Left lobe of liver (tissue), 2 donors: ENCODE data around the gene FAIM. TPM values are rescaled to one million over a fixed set of nuclear protein-coding genes. Genes with fewer than 3 reads are reported as not detected.
"Not testable (repeated sequence)": the region's sequence is repeated elsewhere in the genome, so short reads cannot be mapped to it uniquely, and the experiment has no call there.

Source experiments
- ATAC-seq: fragments of 200-7000 bp; cut with Tn5 transposase; one replicate; pipeline ENCODE4 v1.9.1; 2020; ENCODE audit warnings: mild to moderate bottlenecking, moderate library complexity
- DNase-seq: peaks from one replicate; pipeline ENCODE4 v3.0.0-alpha.2; 2020; ENCODE audit warnings: low spot score
- total RNA-seq: library from RNA; stranded (reverse); gene quantifications from one replicate; pipeline ENCODE4 v1.2.1, GENCODE V29; 2021
- donor health status: DM: no; HTN: no; CAD: no; lungs with moderate emphysema.
- donor health status: DM: no; HTN: yes; CAD: no.

Gene FAIM
- total RNA-seq, 1 donor from 2014 or later: 3.5 TPM

GRCh38 chr3:138600100-138600745, 8.3 kb upstream of the FAIM start:
- DNase-seq (no peak), ATAC-seq (no peak)

DNA sequence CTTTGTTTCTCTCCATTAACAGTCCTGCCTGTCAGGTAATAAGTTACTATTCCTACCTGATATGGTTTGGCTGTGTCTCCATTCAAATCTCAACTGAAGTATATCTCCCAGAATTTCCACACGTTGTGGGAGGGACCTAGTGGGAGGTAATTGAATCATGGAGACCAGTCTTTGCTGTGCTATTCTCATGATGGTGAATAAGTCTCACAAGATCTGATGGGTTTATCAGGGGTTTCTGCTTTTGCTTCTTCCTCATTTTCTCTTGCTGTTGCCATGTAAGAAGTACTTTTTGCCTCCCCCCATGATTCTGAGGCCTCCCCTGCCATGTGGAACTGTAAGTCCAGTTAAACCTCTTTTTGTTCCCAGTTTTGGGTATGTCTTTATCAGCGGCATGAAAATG, 6.9 kb upstream of the FAIM start:
- not testable (repeated sequence) for ATAC-seq, DNase-seq

- DNase-seq, ATAC-seq: not testable (repeated sequence)
Observed at GRCh38 chr3:138604106-138604595, 4.4 kb upstream of the FAIM start.

DNA sequence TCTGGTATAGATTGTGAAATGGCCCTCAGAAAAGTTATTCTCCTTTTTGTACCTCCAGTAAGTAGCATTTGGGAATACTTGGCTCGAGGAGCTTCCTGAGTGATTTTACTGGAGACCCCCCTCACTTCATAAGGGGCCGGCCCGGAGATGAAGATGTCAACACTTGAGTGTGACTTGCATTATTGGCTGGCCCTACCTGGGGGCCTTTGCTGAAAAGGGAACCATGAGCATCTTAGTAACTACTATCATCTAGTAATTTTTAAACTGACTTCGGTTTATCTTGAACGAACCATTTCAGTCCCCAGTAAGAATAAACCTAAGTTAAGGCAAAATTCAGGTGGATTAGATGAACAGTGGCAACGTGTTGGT, 1.3 kb downstream of the FAIM start:
- no peak for ATAC-seq
- no peak for DNase-seq

DNA sequence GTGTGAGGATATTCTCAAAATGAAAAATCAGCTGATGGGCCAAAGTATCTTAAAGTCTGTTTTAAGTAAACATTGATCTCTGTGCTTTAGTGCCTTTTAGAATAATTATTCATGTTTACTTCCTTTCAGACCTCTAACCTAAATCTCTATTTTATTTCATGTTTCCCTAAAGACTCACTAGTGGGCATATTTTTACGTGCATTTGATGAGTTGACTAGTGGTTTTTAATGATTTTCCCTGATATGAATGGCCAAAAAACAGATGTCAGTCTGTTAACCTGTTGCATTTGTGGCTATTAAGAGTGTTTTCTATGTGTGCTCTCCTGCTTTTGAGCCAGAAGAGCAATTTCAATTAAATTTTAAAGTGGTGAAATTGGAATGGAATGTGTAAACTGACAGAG, 6.9 kb downstream of the FAIM start:
- DNase-seq (no peak), ATAC-seq (no peak)

DNA sequence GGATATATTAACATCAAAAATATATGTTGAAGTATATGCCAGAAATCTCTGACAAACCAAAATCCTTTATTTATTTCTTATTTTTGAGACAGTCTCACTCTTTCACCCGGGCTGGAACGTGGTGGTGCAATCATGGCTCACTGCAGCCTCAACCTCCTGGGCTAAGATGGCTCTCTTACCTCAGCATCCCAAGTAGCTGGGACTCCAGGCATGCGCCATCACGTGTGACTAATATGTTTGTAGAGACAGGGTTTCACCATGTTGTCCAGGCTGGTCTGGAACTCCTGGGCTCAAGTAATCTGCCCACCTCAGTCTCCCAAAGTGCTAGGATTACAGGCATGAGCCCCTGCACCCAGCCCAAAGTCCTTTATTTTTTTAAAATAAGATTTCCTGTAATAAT, 11.9 kb downstream of the FAIM start:
- no peak for ATAC-seq

GRCh38 chr3:138624518-138624917, 15.9 kb downstream of the FAIM start:
- DNase-seq (no peak), ATAC-seq (no peak)

More for the DNA sequence above, 11.9 kb downstream of the FAIM start:
- DNase-seq: no peak

DNA sequence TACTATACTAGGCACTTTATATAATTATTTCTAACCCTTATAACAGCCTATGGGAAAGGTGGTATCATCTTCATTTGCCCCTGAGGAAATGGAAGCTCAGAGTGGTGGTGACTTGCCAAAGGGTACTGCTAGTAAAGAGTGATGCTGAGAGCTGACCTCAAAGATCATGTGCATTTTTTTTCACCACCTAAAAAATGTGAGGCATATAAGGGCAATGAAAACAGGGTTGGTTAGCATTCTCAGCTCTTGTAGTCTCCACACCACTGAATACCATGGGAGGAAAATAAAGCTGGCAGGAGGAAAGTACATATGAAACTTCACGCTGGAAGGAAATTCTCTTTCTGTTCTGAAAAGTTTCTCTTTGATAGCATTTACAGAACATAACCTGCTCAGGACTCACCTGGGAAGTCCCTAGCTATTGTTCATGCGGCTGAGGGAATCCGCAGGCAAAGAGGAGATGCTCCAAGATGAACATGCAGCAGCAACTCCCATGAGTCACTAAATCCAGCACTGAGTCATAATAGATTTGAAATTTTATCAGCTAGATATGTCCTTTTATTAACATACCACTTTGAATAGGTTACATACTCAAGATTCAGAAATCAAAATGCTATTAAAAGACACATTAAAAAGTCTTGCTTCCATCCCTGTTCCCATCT, 17.3 kb downstream of the FAIM start:
- DNase-seq (no peak), ATAC-seq (no peak)

DNA sequence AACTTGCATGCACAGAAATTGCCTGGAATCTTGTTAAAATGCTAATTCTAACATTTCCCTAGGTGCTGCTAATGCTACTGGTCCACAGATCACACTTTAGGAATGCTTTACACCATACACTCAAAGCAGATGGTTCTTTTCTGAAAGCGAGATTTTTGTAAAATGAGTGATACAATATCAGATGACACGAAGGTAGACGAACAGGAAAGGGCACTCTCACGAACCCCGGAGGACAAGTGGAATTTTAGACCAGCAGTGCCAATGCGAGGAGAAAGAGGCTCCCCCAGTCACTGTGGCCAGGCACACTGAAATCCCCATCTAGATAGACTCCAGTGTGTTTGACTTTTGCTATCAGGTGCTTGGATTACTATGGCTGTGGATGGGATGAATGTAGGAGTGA, 21.0 kb downstream of the FAIM start:
- no peak for DNase-seq
- ATAC-seq: no peak

- ATAC-seq (no peak), DNase-seq (no peak)
Observed at GRCh38 chr3:138638641-138639040, 30.1 kb downstream of the FAIM start.

DNA sequence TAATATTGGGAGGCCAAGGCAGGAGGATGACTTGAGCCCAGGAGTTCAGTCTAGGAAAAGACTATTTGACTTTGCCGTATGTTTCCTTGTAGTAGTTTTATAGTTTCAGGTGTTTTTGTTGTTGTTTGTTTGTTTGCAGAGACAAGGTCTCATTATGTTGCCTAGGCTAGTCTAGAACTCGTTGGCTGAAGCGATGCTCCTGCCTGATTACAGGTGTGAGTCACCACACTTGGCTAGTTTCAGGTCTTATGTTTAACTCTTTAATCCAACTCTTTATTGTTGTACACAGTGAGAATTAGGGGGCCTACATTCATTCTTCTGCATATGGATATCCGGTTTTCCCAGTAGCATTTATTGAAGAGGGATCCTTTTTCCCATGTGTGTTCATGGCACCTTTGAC, 32.0 kb downstream of the FAIM start:
- DNase-seq: no peak
- no peak for ATAC-seq

GRCh38 chr3:138642226-138642926, 33.8 kb downstream of the FAIM start:
- DNase-seq: no peak
- ATAC-seq: no peak

- no peak for DNase-seq
- ATAC-seq: no peak
Observed at GRCh38 chr3:138642927-138643253, 34.3 kb downstream of the FAIM start.

DNA sequence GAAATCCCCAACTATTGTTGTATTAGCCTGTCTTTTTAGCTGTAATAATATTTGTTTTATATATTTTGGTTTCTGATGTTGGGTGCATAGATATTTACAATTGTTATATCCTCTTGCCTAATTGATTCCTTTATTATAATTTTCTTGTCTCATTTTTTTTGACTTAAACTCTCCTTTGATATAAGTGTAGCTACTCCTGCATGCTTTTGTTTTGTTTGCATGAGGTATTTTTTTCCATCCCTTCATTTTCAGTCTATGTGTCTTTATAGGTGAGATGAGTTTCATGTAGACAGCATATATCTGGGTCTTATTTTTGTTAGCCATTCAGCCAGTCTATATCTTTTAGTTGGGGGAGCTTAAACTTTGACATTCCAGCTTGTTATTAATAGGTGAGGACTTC, 37.4 kb downstream of the FAIM start:
- ATAC-seq (no peak), DNase-seq (no peak)

GRCh38 chr3:138646513-138646912, 37.9 kb downstream of the FAIM start:
- ATAC-seq: no peak
- DNase-seq: no peak

- DNase-seq (no peak), ATAC-seq (no peak)
Observed at GRCh38 chr3:138649134-138649533, 40.6 kb downstream of the FAIM start.

DNA sequence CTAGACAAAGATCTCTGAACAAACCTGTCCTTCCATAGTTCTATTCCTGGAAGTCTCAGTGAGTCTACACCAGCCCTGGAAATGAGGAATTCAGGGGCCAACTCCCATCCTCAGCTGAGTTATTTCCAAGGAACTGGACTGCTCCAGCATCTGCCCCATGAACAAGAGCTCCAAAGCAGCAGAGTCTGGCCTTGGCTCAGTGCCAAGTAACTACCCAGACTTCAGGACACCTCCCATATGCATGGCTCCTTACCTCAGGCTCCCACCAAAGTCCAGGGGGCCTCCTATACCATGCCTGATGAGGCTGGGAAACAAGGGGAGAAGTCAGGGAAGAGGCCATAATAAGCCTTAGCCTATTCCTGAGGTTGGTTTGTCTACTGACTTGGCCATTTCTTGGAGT, 45.0 kb downstream of the FAIM start:
- no peak for ATAC-seq
- DNase-seq: no peak

DNA sequence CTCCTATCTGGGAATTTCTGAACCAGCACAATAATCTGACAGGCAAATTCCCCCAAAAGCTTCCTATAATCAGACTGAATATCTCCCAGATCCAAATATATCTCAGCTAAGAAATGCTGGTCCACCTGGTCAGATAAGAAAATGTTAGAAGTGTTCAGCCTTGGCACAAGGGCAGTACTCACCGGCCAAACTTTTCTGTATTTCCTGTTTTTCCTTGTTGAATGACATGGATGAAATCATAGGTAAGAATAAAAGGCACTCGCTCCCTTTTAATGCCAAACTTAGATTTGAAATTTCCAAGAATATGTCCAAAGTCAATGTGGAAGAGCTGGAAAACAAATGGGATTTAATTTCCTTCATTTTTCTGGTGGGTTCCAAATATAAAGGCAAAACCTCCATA, 48.9 kb downstream of the FAIM start:
- DNase-seq: no peak
- no peak for ATAC-seq

- peak; percentile 71 for ATAC-seq
- DNase-seq: no peak
Observed at GRCh38 chr3:138668107-138668506, 59.5 kb downstream of the FAIM start.

DNA sequence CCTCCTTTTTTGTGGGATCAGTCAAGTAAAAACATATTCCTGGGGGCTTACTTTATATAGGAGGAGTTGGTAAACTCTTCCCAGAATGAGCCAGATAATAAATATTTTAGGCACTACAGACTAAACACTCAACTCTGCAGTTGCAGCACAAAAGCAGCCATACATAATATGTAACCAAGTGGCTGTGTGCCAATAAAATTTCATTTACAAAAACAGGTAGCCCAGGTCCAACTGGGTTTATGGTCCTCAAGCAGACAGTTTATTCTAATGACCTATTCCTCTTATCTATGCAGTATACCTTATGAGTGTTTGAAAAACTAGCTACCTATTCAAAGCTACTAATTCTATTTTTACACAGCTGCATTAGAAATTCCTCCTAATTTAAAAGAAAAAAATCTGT, 61.8 kb downstream of the FAIM start:
- DNase-seq (no peak), ATAC-seq (peak; percentile 28)

GRCh38 chr3:138673641-138674530, 65.3 kb downstream of the FAIM start:
- no peak for DNase-seq
- no peak for ATAC-seq
